Measurements from ENCODE around the gene MSI2. TPM values are rescaled to one million over a fixed set of nuclear protein-coding genes. Genes with fewer than 3 reads are reported as not detected.

Gene MSI2
- total and polyA plus RNA-seq, 2 donors (not counting 1 experiment from before 2014, with no cell fraction given), result 16.1 to 196 TPM

DNA sequence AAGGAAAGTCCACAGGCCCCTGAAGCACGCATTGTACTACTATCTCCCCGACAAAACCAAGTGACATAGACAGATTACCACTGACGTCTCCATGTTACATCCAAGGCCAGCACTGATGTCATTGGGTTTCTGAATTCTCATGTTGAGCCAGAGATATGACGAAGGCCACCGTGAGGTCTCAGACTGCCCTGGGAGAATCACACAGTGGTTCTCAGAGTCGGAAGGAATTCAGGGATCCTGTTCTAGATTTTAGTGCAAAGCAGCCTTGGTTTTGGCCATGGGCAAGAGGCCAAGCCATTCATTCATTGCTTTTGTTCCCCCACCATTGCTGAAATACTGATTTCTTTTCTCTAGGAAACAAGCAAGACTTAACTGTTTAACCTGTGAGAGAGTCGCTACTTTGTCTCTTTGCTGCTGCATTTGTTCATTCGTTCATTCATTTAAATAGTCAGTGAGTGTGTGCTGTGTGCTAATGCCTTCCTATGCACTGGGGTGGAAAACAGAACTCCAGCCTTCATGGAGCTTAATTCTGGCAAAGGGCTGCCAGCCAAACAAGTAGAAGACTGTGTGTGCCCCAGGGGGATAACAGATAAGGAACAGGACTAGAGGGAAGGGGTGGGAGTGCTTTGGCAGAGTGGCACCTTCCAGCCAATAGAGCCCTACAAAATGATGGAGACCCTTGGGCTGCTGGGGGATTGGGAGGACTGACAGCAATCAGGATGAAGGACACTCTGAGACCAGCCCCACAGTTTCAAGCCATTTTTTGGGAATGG lies 222.3 kb downstream of the MSI2 start:
- Histone ChIP-seq H3K36me3 (replicated peaks in 1 of 2; ENCODE audit: control extremely low read depth in 1 of 2, control insufficient read depth in 1 of 2, extremely low read depth in 1 of 2, insufficient read depth in 2 of 2, low read length in 1 of 2) (no peaks in the 10 kb centered on the region), H3K27ac (ENCODE audit: low read length in 2 of 2) (no peak overlapping the region), H3K9me3 (ENCODE audit: control extremely low read depth in 1 of 3, control insufficient read depth in 2 of 3, insufficient read depth in 1 of 3, low read length in 2 of 3) (no peaks in the 10 kb centered on the region), H4K20me1 (ENCODE audit: control insufficient read depth, insufficient read depth, low read length, poor library complexity, severe bottlenecking) (peaks cover 19% of the 10 kb centered on the region), H3K27me3 (replicated peaks in 1 of 4; ENCODE audit: control extremely low read depth in 1 of 4, control insufficient read depth in 3 of 4, insufficient read depth in 4 of 4, low read length in 3 of 4) (no peaks in the 10 kb centered on the region), H3K4me2 (replicated peaks; ENCODE audit: low read depth, low read length, poor library complexity, severe bottlenecking) (no peak overlapping the region), H3K4me3 (ENCODE audit: control extremely low read depth in 1 of 5, extremely low read depth in 1 of 5, insufficient read depth in 1 of 5, low read depth in 2 of 5, low read length in 4 of 5) (no peak overlapping the region), H3K79me2 (ENCODE audit: control insufficient read depth, insufficient read depth, low read length) (peaks cover 27% of the 10 kb centered on the region), H3K4me1 (ENCODE audit: control insufficient read depth in 2 of 2, insufficient read depth in 2 of 2, low read length in 2 of 2) (peaks cover 4 to 6% of the 10 kb centered on the region in 2 donors), H3K9ac (ENCODE audit: low read length) (no peak overlapping the region), H2AFZ (ENCODE audit: insufficient read depth, low read depth, low read length, poor library complexity, severe bottlenecking) (no peak overlapping the region)
- TF ChIP-seq, protein P1, sequence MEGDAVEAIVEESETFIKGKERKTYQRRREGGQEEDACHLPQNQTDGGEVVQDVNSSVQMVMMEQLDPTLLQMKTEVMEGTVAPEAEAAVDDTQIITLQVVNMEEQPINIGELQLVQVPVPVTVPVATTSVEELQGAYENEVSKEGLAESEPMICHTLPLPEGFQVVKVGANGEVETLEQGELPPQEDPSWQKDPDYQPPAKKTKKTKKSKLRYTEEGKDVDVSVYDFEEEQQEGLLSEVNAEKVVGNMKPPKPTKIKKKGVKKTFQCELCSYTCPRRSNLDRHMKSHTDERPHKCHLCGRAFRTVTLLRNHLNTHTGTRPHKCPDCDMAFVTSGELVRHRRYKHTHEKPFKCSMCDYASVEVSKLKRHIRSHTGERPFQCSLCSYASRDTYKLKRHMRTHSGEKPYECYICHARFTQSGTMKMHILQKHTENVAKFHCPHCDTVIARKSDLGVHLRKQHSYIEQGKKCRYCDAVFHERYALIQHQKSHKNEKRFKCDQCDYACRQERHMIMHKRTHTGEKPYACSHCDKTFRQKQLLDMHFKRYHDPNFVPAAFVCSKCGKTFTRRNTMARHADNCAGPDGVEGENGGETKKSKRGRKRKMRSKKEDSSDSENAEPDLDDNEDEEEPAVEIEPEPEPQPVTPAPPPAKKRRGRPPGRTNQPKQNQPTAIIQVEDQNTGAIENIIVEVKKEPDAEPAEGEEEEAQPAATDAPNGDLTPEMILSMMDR (IDR thresholded peaks at IDR 0.05), result no peak
- TF ChIP-seq EZH2 (IDR thresholded peaks at IDR 0.05; ENCODE audit: borderline replicate concordance, insufficient read depth, low read depth, low read length, poor library complexity, severe bottlenecking), result no peak
- Mint-ChIP-seq H3K9me3 (ENCODE audit: insufficient read depth) (no peaks in the 10 kb centered on the region), H3K27ac (no peak overlapping the region), H3K4me1 (peaks cover 14% of the 10 kb centered on the region), H3K27me3 (no peaks in the 10 kb centered on the region), H3K4me3 (no peak overlapping the region)
- ATAC-seq (ENCODE audit: low read depth) (no peak), DNase-seq (no peak)
- POLR2A ChIA-PET, result interaction anchor here (0.6 kb wide), 1 partner anchor 96 kb away, joined by 7 read pairs; no protein-coding TSS in a partner anchor
- WGBS (ENCODE audit: insufficient coverage), result 93% methylated on average over 7 of the region's 8 CpGs
- CTCF ChIA-PET, result no interaction called here
- intact Hi-C loops (cut with micrococcal nuclease), result no loop called here

Measured in B cell (primary cell).